Mesendoderm (in vitro differentiated cells): ENCODE results near the gene DOCK8.

Source experiments
- DNase-seq: peaks from one replicate; pipeline ENCODE4 v3.0.0; 2013
- H2AK5ac ChIP-seq: 2 replicates; pipeline ENCODE4 v1.6.1; 2013; ENCODE audit warnings: low read length, inconsistent platforms
- H2BK120ac ChIP-seq: 2 replicates; pipeline ENCODE4 v1.6.1; 2013; ENCODE audit warnings: low read depth, mild to moderate bottlenecking, low read length, moderate library complexity, mixed read lengths
- H2BK15ac ChIP-seq: replicated peaks from 2 replicates; pipeline ENCODE4 v1.6.1; 2013; ENCODE audit warnings: low read depth, mild to moderate bottlenecking, moderate library complexity
- H2BK5ac ChIP-seq: 2 replicates; pipeline ENCODE4 v1.6.1; 2013; ENCODE audit warnings: low read length, inconsistent platforms
- H3K18ac ChIP-seq: 2 replicates; pipeline ENCODE4 v1.6.1; 2013; ENCODE audit warnings: mild to moderate bottlenecking, low read length, mixed read lengths
- H3K23ac ChIP-seq: one replicate; pipeline ENCODE4 v1.6.1; 2013; ENCODE audit warnings: low read length
- H3K27ac ChIP-seq: 2 replicates; pipeline ENCODE4 v1.5.1; 2013; ENCODE audit warnings: low read depth, mild to moderate bottlenecking, inconsistent platforms, low read length, moderate library complexity
- H3K27me3 ChIP-seq: 2 replicates; pipeline ENCODE4 v1.6.1; 2013; ENCODE audit warnings: low read length, control low read depth, mild to moderate bottlenecking, inconsistent platforms; ENCODE audit not compliant: insufficient read depth, poor library complexity
- H3K36me3 ChIP-seq: 2 replicates; pipeline ENCODE4 v1.6.1; 2013; ENCODE audit warnings: low read length, inconsistent platforms; ENCODE audit not compliant: control insufficient read depth, insufficient read depth
- H3K4ac ChIP-seq: one replicate; pipeline ENCODE4 v1.6.1; 2013; ENCODE audit warnings: low read depth, mild to moderate bottlenecking, low read length, moderate library complexity
- H3K4me1 ChIP-seq: 2 replicates; pipeline ENCODE4 v1.6.1; 2013; ENCODE audit warnings: low read depth, low read length, inconsistent platforms; ENCODE audit not compliant: control insufficient read depth
- H3K4me2 ChIP-seq: 2 replicates; pipeline ENCODE4 v1.6.1; 2013; ENCODE audit warnings: low read length
- H3K4me3 ChIP-seq: 2 replicates; pipeline ENCODE4 v1.5.1; 2013; ENCODE audit warnings: mild to moderate bottlenecking, low read length
- H3K56ac ChIP-seq: one replicate; pipeline ENCODE4 v1.6.1; 2013; ENCODE audit warnings: low read length
- H3K79me1 ChIP-seq: 2 replicates; pipeline ENCODE4 v1.6.1; 2013; ENCODE audit warnings: low read length, inconsistent platforms
- H3K79me2 ChIP-seq: 2 replicates; pipeline ENCODE4 v1.6.1; 2013; ENCODE audit warnings: mild to moderate bottlenecking, low read length; ENCODE audit not compliant: control insufficient read depth, insufficient read depth
- H3K9ac ChIP-seq: 2 replicates; pipeline ENCODE4 v1.6.1; 2013; ENCODE audit warnings: low read length, inconsistent platforms
- H4K5ac ChIP-seq: one replicate; pipeline ENCODE4 v1.6.1; 2013; ENCODE audit warnings: low read length
- H4K8ac ChIP-seq: one replicate; pipeline ENCODE4 v1.6.1; 2013; ENCODE audit warnings: low read depth, mild to moderate bottlenecking, control low read depth, low read length, moderate library complexity
- WGBS: extraction: QIAGEN DNeasy Blood & Tissue Kit; methylation state at CpG from one replicate; pipeline ENCODE4 v1.1.7; 2013; ENCODE audit warnings: low lambda C conversion rate, missing lambda C conversion rate; ENCODE audit not compliant: insufficient coverage; ENCODE audit errors: extremely low coverage; 5-methylcytosine and 5-hydroxymethylcytosine counted together

Gene DOCK8

DNA sequence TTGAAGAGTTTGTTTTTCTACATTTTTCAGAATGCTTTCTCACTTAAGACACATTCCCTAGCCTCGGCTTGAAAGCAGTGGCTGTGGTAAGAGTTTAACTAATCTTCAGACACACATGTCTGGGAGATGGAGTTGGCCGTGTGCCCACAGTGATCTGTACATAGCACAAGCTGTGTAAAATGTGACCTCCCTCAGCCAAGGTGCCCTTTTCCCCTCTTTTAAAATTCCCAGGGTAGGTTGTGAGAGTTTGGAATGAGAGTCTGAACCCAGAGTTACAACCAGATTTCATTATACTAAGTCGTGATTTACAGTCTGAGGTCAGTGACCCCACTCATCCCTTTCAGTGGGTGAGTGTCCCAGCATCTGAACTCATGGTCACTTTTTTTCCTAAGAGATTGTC is 230.4 kb downstream of the DOCK8 start:
- Histone ChIP-seq H3K79me1 (no peaks in the 10 kb centered on the region), H3K27me3 (no peaks in the 10 kb centered on the region), H2BK15ac (no peak overlapping the region), H3K4ac (no peak overlapping the region), H3K27ac (no peak overlapping the region), H2BK120ac (no peak overlapping the region), H3K79me2 (no peaks in the 10 kb centered on the region), H3K36me3 (no peaks in the 10 kb centered on the region), H4K8ac (no peak overlapping the region), H3K23ac (no peak overlapping the region), H4K5ac (no peak overlapping the region), H2AK5ac (no peak overlapping the region), H3K56ac (no peak overlapping the region), H3K9ac (no peak overlapping the region), H3K4me2 (no peak overlapping the region), H3K4me1 (no peaks in the 10 kb centered on the region), H3K18ac (no peak overlapping the region), H3K4me3 (no peak overlapping the region), H2BK5ac (no peak overlapping the region)
- no peak for DNase-seq
- no CpG with 5 or more reads among the region's 3 CpGs for WGBS

GRCh38 chr9:446074-446699 is 231.5 kb downstream of the DOCK8 start:
- no peak overlapping the region for H4K5ac ChIP-seq
- H3K23ac ChIP-seq: no peak overlapping the region
- no peak overlapping the region for H2AK5ac ChIP-seq
- H3K79me2 ChIP-seq: no peaks in the 10 kb centered on the region
- no peak overlapping the region for H3K9ac ChIP-seq
- H2BK5ac ChIP-seq: no peak overlapping the region
- H3K18ac ChIP-seq: no peak overlapping the region
- no peak overlapping the region for H4K8ac ChIP-seq
- no CpG with 5 or more reads among the region's 15 CpGs for whole genome bisulfite sequencing
- H3K56ac ChIP-seq: no peak overlapping the region
- H3K27me3 ChIP-seq: no peaks in the 10 kb centered on the region
- H3K36me3 ChIP-seq: no peaks in the 10 kb centered on the region
- no peak overlapping the region for H2BK15ac ChIP-seq
- H3K79me1 ChIP-seq: no peaks in the 10 kb centered on the region
- no peak for DNase-seq
- H2BK120ac ChIP-seq: no peak overlapping the region
- no peaks in the 10 kb centered on the region for H3K4me1 ChIP-seq
- H3K4ac ChIP-seq: no peak overlapping the region
- H3K27ac ChIP-seq: no peak overlapping the region
- H3K4me2 ChIP-seq: no peak overlapping the region
- H3K4me3 ChIP-seq: no peak overlapping the region

DNA sequence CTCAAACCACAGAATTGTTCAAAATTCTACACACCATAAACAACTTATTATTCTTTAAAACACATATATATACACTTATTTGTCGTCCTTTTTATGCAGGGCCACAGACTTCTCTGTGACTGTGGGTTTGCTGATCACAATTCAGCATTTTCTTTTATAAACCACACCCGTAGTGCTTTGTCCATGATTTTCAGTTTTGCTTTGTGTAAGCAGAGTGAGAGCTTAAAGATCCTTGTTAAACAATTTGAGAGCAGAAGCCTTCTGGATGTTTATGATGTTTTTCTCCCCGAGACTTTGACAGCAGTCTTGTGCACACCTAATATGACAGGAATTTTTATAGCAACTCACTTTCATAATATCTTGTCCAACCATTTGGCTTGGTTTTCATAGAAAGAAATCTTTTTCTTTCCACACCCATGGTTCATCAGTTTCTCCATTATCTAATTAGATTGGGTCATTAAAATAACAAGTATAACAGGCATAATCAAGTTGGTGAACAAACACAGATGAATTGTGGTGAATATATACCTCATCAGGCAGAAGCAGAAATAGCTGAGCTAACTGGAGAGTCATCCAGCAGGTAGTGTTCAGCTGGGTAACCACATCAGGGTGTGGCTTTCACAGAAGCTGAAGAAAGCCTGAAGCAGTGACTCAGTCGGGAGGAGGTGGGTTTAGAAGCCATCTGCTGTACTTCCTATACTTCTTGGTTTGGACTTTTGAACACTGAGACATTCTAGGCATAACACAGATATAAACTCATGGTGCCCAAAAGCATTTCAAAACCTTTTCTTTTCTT is 232.8 kb downstream of the DOCK8 start:
- Histone ChIP-seq H3K79me1 (no peaks in the 10 kb centered on the region), H3K4me1 (no peaks in the 10 kb centered on the region), H3K4ac (no peak overlapping the region), H3K27me3 (no peaks in the 10 kb centered on the region), H3K9ac (no peak overlapping the region), H3K4me2 (no peak overlapping the region), H4K5ac (no peak overlapping the region), H3K23ac (no peak overlapping the region), H3K79me2 (no peaks in the 10 kb centered on the region), H3K56ac (no peak overlapping the region), H3K18ac (no peak overlapping the region), H2AK5ac (no peak overlapping the region), H3K36me3 (no peaks in the 10 kb centered on the region), H2BK15ac (no peak overlapping the region), H2BK120ac (no peak overlapping the region), H2BK5ac (no peak overlapping the region), H3K4me3 (no peak overlapping the region), H3K27ac (no peak overlapping the region), H4K8ac (no peak overlapping the region)
- 100% methylated on average over 1 of the region's 4 CpGs for WGBS
- no peak for DNase-seq

DNA sequence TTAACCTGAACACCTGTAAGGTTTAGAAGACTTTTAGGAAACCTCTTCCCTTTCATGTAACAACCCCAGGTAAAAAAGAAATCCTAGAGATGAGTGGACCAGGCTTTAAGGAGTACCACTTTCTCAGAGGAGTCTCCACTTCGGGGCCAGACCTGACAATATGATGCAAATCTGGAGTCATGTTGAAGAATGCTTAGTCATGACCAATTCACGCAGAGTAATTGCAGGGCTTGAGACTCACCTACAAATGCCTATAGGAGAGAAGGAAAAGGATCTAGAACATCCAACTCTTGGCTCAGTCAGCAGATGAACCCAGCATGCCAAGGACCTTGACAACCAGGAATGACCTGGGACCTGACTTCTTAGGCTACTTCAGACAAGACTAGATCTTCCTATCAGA is 235.4 kb downstream of the DOCK8 start:
- Histone ChIP-seq H4K5ac (no peak overlapping the region), H3K23ac (no peak overlapping the region), H3K79me1 (no peaks in the 10 kb centered on the region), H4K8ac (no peak overlapping the region), H2BK15ac (no peak overlapping the region), H3K4ac (no peak overlapping the region), H3K18ac (no peak overlapping the region), H3K9ac (no peak overlapping the region), H3K27ac (no peak overlapping the region), H3K27me3 (no peaks in the 10 kb centered on the region), H2BK120ac (no peak overlapping the region), H3K36me3 (no peaks in the 10 kb centered on the region), H3K4me1 (no peaks in the 10 kb centered on the region), H3K4me2 (no peak overlapping the region), H3K79me2 (no peaks in the 10 kb centered on the region), H3K56ac (no peak overlapping the region), H3K4me3 (no peak overlapping the region), H2BK5ac (no peak overlapping the region), H2AK5ac (no peak overlapping the region)
- WGBS: no CpG with 5 or more reads among the region's 2 CpGs
- DNase-seq: no peak

DNA sequence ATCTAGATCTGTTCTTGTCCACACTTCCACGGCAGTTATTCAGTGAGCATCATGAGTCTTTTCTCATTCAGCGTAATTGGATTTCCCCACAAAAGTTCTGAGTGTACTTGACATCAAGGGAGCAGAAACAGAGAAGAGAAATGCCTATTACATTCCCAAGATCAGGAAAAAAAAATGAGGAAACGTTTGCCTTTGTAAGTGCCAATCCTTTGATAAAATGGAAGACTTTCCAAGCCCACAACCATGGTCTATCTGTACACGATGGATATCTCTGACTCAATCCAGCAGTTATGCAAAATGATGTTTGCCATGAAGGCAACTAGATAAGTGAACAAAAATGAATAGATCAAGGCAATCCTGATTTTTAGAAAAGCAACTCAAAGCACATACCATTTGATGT is 235.9 kb downstream of the DOCK8 start:
- no peak overlapping the region for H3K4me2 ChIP-seq
- H4K5ac ChIP-seq: no peak overlapping the region
- H3K56ac ChIP-seq: no peak overlapping the region
- H3K36me3 ChIP-seq: no peaks in the 10 kb centered on the region
- H3K4me3 ChIP-seq: no peak overlapping the region
- no peaks in the 10 kb centered on the region for H3K4me1 ChIP-seq
- H3K79me2 ChIP-seq: no peaks in the 10 kb centered on the region
- H3K4ac ChIP-seq: no peak overlapping the region
- DNase-seq: no peak
- no peak overlapping the region for H3K18ac ChIP-seq
- H2BK120ac ChIP-seq: no peak overlapping the region
- H2BK15ac ChIP-seq: no peak overlapping the region
- no peak overlapping the region for H2BK5ac ChIP-seq
- H3K27me3 ChIP-seq: no peaks in the 10 kb centered on the region
- no peak overlapping the region for H3K9ac ChIP-seq
- H3K23ac ChIP-seq: no peak overlapping the region
- H3K27ac ChIP-seq: no peak overlapping the region
- no peak overlapping the region for H4K8ac ChIP-seq
- H2AK5ac ChIP-seq: no peak overlapping the region
- WGBS: no CpG with 5 or more reads among the region's 4 CpGs
- H3K79me1 ChIP-seq: no peaks in the 10 kb centered on the region
